Keratinocyte (primary cell): ENCODE data around the gene DNAH3.

Experiments used
- CTCF ChIP-seq, 3 experiments: IDR thresholded peaks in 1 of 3; conservative IDR thresholded peaks in 1 of 3; optimal IDR thresholded peaks in 1 of 3; 2 replicates in 2 of 3; 3 replicates in 1 of 3; pipeline versions ENCODE3 to v1.5.1; 2011; ENCODE audit warnings: low read length in 3 of 3, mild to moderate bottlenecking in 3 of 3, moderate library complexity in 2 of 3, control low read depth in 1 of 3, inconsistent platforms in 1 of 3; ENCODE audit not compliant: insufficient read depth in 2 of 3; ENCODE audit errors: extremely low read depth in 1 of 3
- EZH2 ChIP-seq: IDR thresholded peaks from one replicate; pipeline ENCODE4 v1.6.1; 2012; ENCODE audit warnings: inconsistent platforms, mild to moderate bottlenecking, low read length, moderate library complexity

GRCh38 chr16:21167929-21168602 lies 17.4 kb upstream of the DNAH3 start:
- TF ChIP-seq CTCF (optimal IDR thresholded peaks at IDR 0.05 in 1 of 3, IDR thresholded peaks at IDR 0.05 in 1 of 3, conservative IDR thresholded peaks at IDR 0.05 in 1 of 3; ENCODE audit: extremely low read depth in 1 of 3, insufficient read depth in 2 of 3, low read length in 3 of 3), result no peak
- TF ChIP-seq EZH2, result no peak
